ENCODE data around the gene NMT1. TPM values are rescaled to one million over a fixed set of nuclear protein-coding genes. Genes with fewer than 3 reads are reported as not detected.
A peak's percentile ranks its signal among the peaks of the same experiment; 100 is the strongest.

NMT1 gene
- total RNA-seq, 1 experiment from 2014 or later = 117 TPM

GRCh38 chr17:45038728-45039634 is 22.1 kb upstream of the NMT1 start:
- Histone ChIP-seq H3K27ac (ENCODE audit: low read length) (no peak overlapping the region), H3K36me3 (ENCODE audit: low read depth, low read length) (no peaks in the 10 kb centered on the region; the same call in 1 of the 2 replicates), H3K4me2 (ENCODE audit: low read length) (no peak overlapping the region), H3K4me1 (ENCODE audit: insufficient read depth, low read length) (no peaks in the 10 kb centered on the region), H3K4me3 (ENCODE audit: low read length) (no peak overlapping the region), H3K27me3 (ENCODE audit: low read length) (no peaks in the 10 kb centered on the region), H3K9ac (ENCODE audit: low read length) (no peak overlapping the region), H3K79me2 (ENCODE audit: low read length) (peaks cover 18% of the 10 kb centered on the region; the same call in 1 of the 2 replicates), H2AFZ (ENCODE audit: low read length) (no peak overlapping the region), H3K9me2 (replicated peaks; ENCODE audit: low read length) (no peaks in the 10 kb centered on the region), H3K9me3 (ENCODE audit: low read length) (no peaks in the 10 kb centered on the region), H3F3A (ENCODE audit: low read length, unreplicated experiment) (no peaks in the 10 kb centered on the region), H4K20me1 (ENCODE audit: low read length) (no peaks in the 10 kb centered on the region)
- DNase-seq (no peak), ATAC-seq (no peak)
- no TSS peak for BruUV-seq (replicated peaks)
- POLR2A ChIA-PET (ENCODE audit: unreplicated experiment) = interaction anchor here (0.6 kb wide), 1 partner anchor 123 kb away, joined by 5 read pairs; the partner anchor contains the start of gene HEXIM2
- intact Hi-C loops (cut with micrococcal nuclease) = no loop called here
- no peak for TF ChIP-seq EZH2 (IDR thresholded peaks at IDR 0.05; ENCODE audit: low read length, unreplicated experiment)
- TF ChIP-seq CTCF (conservative IDR thresholded peaks at IDR 0.05; ENCODE audit: low read depth, low read length) = no peak
- no peak for TF ChIP-seq EZH2phosphoT487 (IDR thresholded peaks at IDR 0.05; ENCODE audit: borderline replicate concordance, low read length)
- CTCF ChIA-PET = no interaction called here

GRCh38 chr17:45040459-45040858 is 20.7 kb upstream of the NMT1 start:
- no peaks in the 10 kb centered on the region for H3K36me3 ChIP-seq (ENCODE audit: low read depth, low read length)
- no peaks in the 10 kb centered on the region for H3K9me3 ChIP-seq (ENCODE audit: low read length)
- ChIA-PET CTCF (no interaction called here), POLR2A (ENCODE audit: unreplicated experiment) (interaction anchor here (0.7 kb wide), 1 partner anchor 9 kb away, joined by 3 read pairs; no protein-coding TSS in a partner anchor)
- TF ChIP-seq EZH2 (IDR thresholded peaks at IDR 0.05; ENCODE audit: low read length, unreplicated experiment) (no peak), EZH2phosphoT487 (IDR thresholded peaks at IDR 0.05; ENCODE audit: borderline replicate concordance, low read length) (no peak), CTCF (conservative IDR thresholded peaks at IDR 0.05; ENCODE audit: low read depth, low read length) (no peak)
- no peak overlapping the region for H2AFZ ChIP-seq (ENCODE audit: low read length)
- DNase-seq = no peak
- no peak overlapping the region for H3K4me2 ChIP-seq (ENCODE audit: low read length)
- H3K79me2 ChIP-seq (ENCODE audit: low read length) = peaks cover 25% of the 10 kb centered on the region
- no peaks in the 10 kb centered on the region for H4K20me1 ChIP-seq (ENCODE audit: low read length)
- H3F3A ChIP-seq (ENCODE audit: low read length, unreplicated experiment) = no peaks in the 10 kb centered on the region
- intact Hi-C loops (cut with micrococcal nuclease) = no loop called here
- peak; percentile 63; the same call in 1 of the 2 replicates for ATAC-seq
- H3K9ac ChIP-seq (ENCODE audit: low read length) = no peak overlapping the region
- no peak overlapping the region for H3K27ac ChIP-seq (ENCODE audit: low read length)
- no TSS peak for BruUV-seq (replicated peaks)
- no peak overlapping the region for H3K4me3 ChIP-seq (ENCODE audit: low read length)
- no peaks in the 10 kb centered on the region for H3K4me1 ChIP-seq (ENCODE audit: insufficient read depth, low read length)
- H3K27me3 ChIP-seq (ENCODE audit: low read length) = no peaks in the 10 kb centered on the region
- no peaks in the 10 kb centered on the region for H3K9me2 ChIP-seq (replicated peaks; ENCODE audit: low read length)

All from PC-3 (cell line).